Neural progenitor cell (in vitro differentiated cells): Measurements from ENCODE around the gene DENND4C. TPM values are rescaled to one million over a fixed set of nuclear protein-coding genes. Genes with fewer than 3 reads are reported as not detected.

Experiments
- DNase-seq: peaks from one replicate; pipeline ENCODE4 v3.0.0-alpha.2; 2016; ENCODE audit warnings: low spot score
- H2AFZ ChIP-seq: fragments of 200-600 bp; sonication (generic); replicated peaks from 2 replicates; pipeline ENCODE4 v1.6.1; 2016; ENCODE audit warnings: antibody characterized with exemption
- H3F3A ChIP-seq: fragments of 200-600 bp; sonication (generic); 2 replicates; pipeline ENCODE4 v1.6.1; 2016; ENCODE audit warnings: antibody characterized with exemption, low read depth
- H3K27ac ChIP-seq: fragments of 200-600 bp; sonication (generic); 2 replicates; pipeline ENCODE4 v1.5.1; 2016; ENCODE audit warnings: mild to moderate bottlenecking
- H3K27me3 ChIP-seq: fragments of 200-600 bp; sonication (generic); 2 replicates; pipeline ENCODE4 v1.6.1; 2016; ENCODE audit warnings: mild to moderate bottlenecking, moderate library complexity
- H3K36me3 ChIP-seq: fragments of 200-600 bp; sonication (generic); 2 replicates; pipeline ENCODE4 v1.5.1; 2016
- H3K4me1 ChIP-seq: fragments of 200-600 bp; sonication (generic); 2 replicates; pipeline ENCODE4 v1.6.1; 2016; ENCODE audit warnings: mixed run types
- H3K4me2 ChIP-seq: fragments of 200-600 bp; sonication (generic); 2 replicates; pipeline ENCODE4 v1.6.1; 2016
- H3K4me3 ChIP-seq: fragments of 200-600 bp; sonication (generic); 2 replicates; pipeline ENCODE4 v1.5.1; 2016
- H3K79me2 ChIP-seq: fragments of 200-600 bp; sonication (generic); 2 replicates; pipeline ENCODE4 v1.6.1; 2016; ENCODE audit warnings: low read depth
- H3K9ac ChIP-seq: fragments of 200-600 bp; sonication (generic); 2 replicates; pipeline ENCODE4 v1.6.1; 2016
- H3K9me3 ChIP-seq: fragments of 200-600 bp; sonication (generic); 2 replicates; pipeline ENCODE4 v1.5.1; 2016; ENCODE audit warnings: low read depth
- H4K20me1 ChIP-seq: fragments of 200-600 bp; sonication (generic); 2 replicates; pipeline ENCODE4 v1.6.1; 2016; ENCODE audit warnings: low read depth
- H3K27ac Mint-ChIP-seq: 3 replicates; pipeline ENCODE4 v1.8.0; 2021; ENCODE audit warnings: mixed read lengths
- H3K27me3 Mint-ChIP-seq: 2 replicates; pipeline ENCODE4 v1.8.0; 2022; ENCODE audit warnings: low read depth, mild to moderate bottlenecking, inconsistent platforms, moderate library complexity, mixed read lengths; ENCODE audit not compliant: insufficient read depth
- H3K36me3 Mint-ChIP-seq: 3 replicates; pipeline ENCODE4 v1.8.0; 2021; ENCODE audit warnings: mixed read lengths
- H3K4me1 Mint-ChIP-seq: 3 replicates; pipeline ENCODE4 v1.8.0; 2021; ENCODE audit warnings: mixed read lengths
- H3K4me3 Mint-ChIP-seq: 3 replicates; pipeline ENCODE4 v1.8.0; 2021; ENCODE audit warnings: mild to moderate bottlenecking, moderate library complexity, mixed read lengths
- H3K9me3 Mint-ChIP-seq: 3 replicates; pipeline ENCODE4 v1.8.0; 2020; ENCODE audit warnings: mixed read lengths
- CTCF ChIP-seq: fragments of 200-600 bp; sonication (generic); IDR thresholded peaks from 2 replicates; pipeline ENCODE4 v1.5.1; 2017; ENCODE audit warnings: antibody characterized with exemption, mild to moderate bottlenecking
- EZH2 ChIP-seq: fragments of 200-600 bp; sonication (generic); IDR thresholded peaks from 2 replicates; pipeline ENCODE4 v1.6.1; 2017; ENCODE audit warnings: antibody characterized with exemption, mild to moderate bottlenecking, moderate library complexity
- EZH2phosphoT487 ChIP-seq: fragments of 200-600 bp; sonication (generic); IDR thresholded peaks from 2 replicates; pipeline ENCODE4 v1.6.1; 2017; ENCODE audit warnings: antibody characterized with exemption
- total RNA-seq: library from RNA; depleted of rRNA; stranded (reverse); fragments of >200 nt; gene quantifications from 2 replicates; pipeline ENCODE4 v1.2.3, GENCODE V29; 2015; ENCODE audit warnings: low replicate concordance

DENND4C gene
- total RNA-seq, 1 donor from 2014 or later = 73.4 TPM

GRCh38 chr9:19320495-19320894 is 90.0 kb downstream of the DENND4C start:
- no peaks in the 10 kb centered on the region for H3F3A ChIP-seq
- no peaks in the 10 kb centered on the region for H3K9me3 Mint-ChIP-seq
- no peaks in the 10 kb centered on the region for H3K4me1 Mint-ChIP-seq
- H3K27ac Mint-ChIP-seq = no peak overlapping the region
- no peaks in the 10 kb centered on the region for H3K4me1 ChIP-seq
- no peak overlapping the region for H3K4me3 ChIP-seq
- no peaks in the 10 kb centered on the region for H3K36me3 ChIP-seq
- H3K9ac ChIP-seq = no peak overlapping the region
- no peaks in the 10 kb centered on the region for H3K79me2 ChIP-seq
- no peaks in the 10 kb centered on the region for H3K27me3 ChIP-seq
- no peak overlapping the region for H3K4me3 Mint-ChIP-seq
- no peak overlapping the region for H3K27ac ChIP-seq
- no peak overlapping the region for H3K4me2 ChIP-seq
- H3K27me3 Mint-ChIP-seq = no peaks in the 10 kb centered on the region
- no peaks in the 10 kb centered on the region for H3K9me3 ChIP-seq
- peaks cover 22% of the 10 kb centered on the region for H3K36me3 Mint-ChIP-seq
- H2AFZ ChIP-seq = no peak overlapping the region
- H4K20me1 ChIP-seq = no peaks in the 10 kb centered on the region
- TF ChIP-seq EZH2phosphoT487 = no peak
- TF ChIP-seq CTCF = no peak
- TF ChIP-seq EZH2 = no peak
- DNase-seq = no peak

- H3K4me1 Mint-ChIP-seq = no peaks in the 10 kb centered on the region
- Histone ChIP-seq H4K20me1 (no peaks in the 10 kb centered on the region), H3K27ac (no peak overlapping the region), H3K4me2 (no peak overlapping the region), H3F3A (no peaks in the 10 kb centered on the region), H3K9me3 (no peaks in the 10 kb centered on the region), H3K36me3 (no peaks in the 10 kb centered on the region), H3K4me1 (no peaks in the 10 kb centered on the region), H3K27me3 (no peaks in the 10 kb centered on the region), H3K79me2 (no peaks in the 10 kb centered on the region), H3K9ac (no peak overlapping the region), H3K4me3 (no peak overlapping the region), H2AFZ (no peak overlapping the region)
- H3K27me3 Mint-ChIP-seq = no peaks in the 10 kb centered on the region
- TF ChIP-seq CTCF (no peak), EZH2phosphoT487 (no peak), EZH2 (no peak)
- no peak for DNase-seq
- H3K9me3 Mint-ChIP-seq = no peaks in the 10 kb centered on the region
- no peak overlapping the region for H3K4me3 Mint-ChIP-seq
- peaks cover 17% of the 10 kb centered on the region for H3K36me3 Mint-ChIP-seq
- no peak overlapping the region for H3K27ac Mint-ChIP-seq
Measured at GRCh38 chr9:19331877-19332276, 101.4 kb downstream of the DENND4C start.

GRCh38 chr9:19336166-19336565 is 105.7 kb downstream of the DENND4C start:
- no peak overlapping the region for H3K27ac Mint-ChIP-seq
- H3K4me3 ChIP-seq = no peak overlapping the region
- H3K4me1 ChIP-seq = no peaks in the 10 kb centered on the region
- no peaks in the 10 kb centered on the region for H4K20me1 ChIP-seq
- no peaks in the 10 kb centered on the region for H3K9me3 Mint-ChIP-seq
- no peak overlapping the region for H3K4me3 Mint-ChIP-seq
- no peaks in the 10 kb centered on the region for H3K27me3 Mint-ChIP-seq
- H3K36me3 ChIP-seq = no peaks in the 10 kb centered on the region
- H3K36me3 Mint-ChIP-seq = peaks cover 6% of the 10 kb centered on the region
- H3K4me1 Mint-ChIP-seq = no peaks in the 10 kb centered on the region
- no peak overlapping the region for H3K27ac ChIP-seq
- no peak for DNase-seq
- no peak overlapping the region for H3K9ac ChIP-seq
- no peaks in the 10 kb centered on the region for H3K27me3 ChIP-seq
- no peaks in the 10 kb centered on the region for H3K9me3 ChIP-seq
- TF ChIP-seq CTCF (no peak), EZH2 (no peak), EZH2phosphoT487 (no peak)
- no peaks in the 10 kb centered on the region for H3F3A ChIP-seq
- no peak overlapping the region for H3K4me2 ChIP-seq
- H2AFZ ChIP-seq = no peak overlapping the region
- no peaks in the 10 kb centered on the region for H3K79me2 ChIP-seq
